Right forelimb (tissue), 1 donor: ENCODE data around the gene LRRC56.

Experiments
- DNase-seq: peaks from one replicate; pipeline ENCODE4 v3.0.0-alpha.2; 2018

LRRC56 gene

GRCh38 chr11:577611-577894 lies 40.2 kb downstream of the LRRC56 start:
- DNase-seq, result no peak

DNA sequence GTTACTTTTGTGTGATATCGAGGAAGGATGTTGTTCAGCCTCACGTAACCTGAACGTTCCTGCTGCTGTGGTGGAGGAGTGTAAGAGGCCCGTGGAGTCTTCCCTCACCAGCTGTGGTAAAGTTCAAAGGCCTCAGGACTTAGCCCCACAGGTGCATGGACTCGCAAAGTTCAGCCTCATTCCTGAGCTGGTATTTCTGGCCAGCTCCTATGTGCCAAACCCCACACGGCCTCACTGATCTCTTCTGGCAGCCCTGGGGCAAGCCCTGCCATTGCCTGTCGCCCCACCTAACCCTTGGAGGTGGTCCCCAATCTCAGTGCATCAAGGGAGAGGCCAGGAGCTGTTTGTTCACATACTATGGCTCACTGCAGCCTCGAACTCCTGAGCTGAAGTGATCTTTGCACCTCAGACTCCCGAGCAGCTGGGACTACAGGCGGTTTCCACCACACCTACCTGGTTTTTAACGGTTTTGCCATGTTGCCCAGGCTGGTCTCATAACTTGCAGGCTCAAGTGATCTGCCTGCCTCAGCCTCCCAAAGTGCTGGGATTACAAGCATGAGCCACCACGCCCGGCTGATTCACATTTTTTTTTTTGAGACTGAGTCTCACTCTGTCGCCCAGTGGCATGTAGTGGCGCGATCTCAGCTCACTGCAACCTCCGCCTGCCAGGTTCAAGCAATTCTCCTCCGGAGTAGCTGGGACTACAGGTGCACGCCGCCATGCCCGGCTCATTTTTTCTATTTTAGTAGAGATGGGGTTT lies 41.1 kb downstream of the LRRC56 start:
- no peak for DNase-seq

GRCh38 chr11:579830-580601 lies 42.7 kb downstream of the LRRC56 start:
- DNase-seq, result no peak

GRCh38 chr11:581342-581741 lies 44.0 kb downstream of the LRRC56 start:
- no peak for DNase-seq

DNA sequence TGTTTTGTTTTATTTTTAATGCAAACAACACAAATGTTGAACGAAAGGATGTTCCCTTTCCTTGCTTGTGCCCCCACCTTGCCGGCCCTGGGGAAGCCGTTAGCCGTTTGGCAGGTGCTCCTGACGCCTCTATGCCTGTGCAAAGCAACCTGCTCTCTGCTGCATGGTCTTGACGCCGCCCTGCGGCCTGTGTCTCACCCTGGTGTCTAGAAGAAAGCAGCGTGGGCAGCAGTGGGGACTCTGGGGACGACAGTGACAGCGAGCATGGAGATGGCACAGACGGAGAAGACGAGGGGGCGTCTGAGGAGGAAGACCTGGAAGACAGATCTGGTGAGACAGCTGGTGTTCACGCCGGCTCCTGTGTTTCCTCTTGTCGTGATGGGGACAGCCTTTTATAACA lies 44.4 kb downstream of the LRRC56 start:
- no peak for DNase-seq

DNA sequence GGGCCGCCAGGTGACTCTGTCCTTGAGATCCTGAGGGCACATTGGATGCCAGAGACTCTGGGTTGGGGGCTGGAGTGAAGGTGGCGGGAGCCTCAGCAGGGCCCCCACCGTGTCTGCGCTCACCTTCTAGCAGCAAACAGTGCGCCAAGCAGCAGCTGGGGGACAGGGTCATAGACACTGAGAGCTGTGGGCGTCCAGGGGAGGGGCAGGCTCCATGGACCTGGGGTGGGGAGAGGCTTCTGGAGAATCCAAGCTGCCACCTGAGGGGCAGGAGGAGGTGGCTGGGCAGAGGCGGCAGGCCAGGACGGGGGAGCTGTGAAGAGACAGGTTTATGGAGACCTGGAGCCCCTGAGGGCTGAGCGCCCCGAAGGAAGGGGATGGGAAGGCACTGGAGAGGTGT lies 47.0 kb downstream of the LRRC56 start:
- DNase-seq, result no peak

- DNase-seq, result no peak
Measured at GRCh38 chr11:586376-587316, 49.3 kb downstream of the LRRC56 start.

- DNase-seq, result no peak
Measured at GRCh38 chr11:587546-587945, 50.2 kb downstream of the LRRC56 start.

DNA sequence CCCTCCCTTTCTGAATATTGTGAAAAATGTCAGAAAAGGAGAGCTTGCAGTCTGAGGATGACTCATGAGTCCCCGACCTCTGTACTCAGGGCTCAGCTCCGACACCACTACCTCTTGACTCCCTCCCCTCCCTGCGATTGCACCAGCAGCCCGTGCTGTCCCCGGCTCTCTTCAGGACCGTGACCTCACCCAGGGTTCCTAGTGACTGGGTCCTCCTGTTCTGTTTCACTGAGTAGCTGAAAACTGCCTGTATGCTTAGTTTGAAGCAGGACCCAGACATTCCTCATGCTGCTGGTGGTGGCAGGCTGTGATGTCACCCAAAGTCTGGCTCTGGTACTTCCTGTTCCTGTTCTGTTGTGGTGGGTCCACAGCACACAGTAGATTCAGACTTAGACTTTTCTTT lies 50.7 kb downstream of the LRRC56 start:
- DNase-seq, result no peak

DNA sequence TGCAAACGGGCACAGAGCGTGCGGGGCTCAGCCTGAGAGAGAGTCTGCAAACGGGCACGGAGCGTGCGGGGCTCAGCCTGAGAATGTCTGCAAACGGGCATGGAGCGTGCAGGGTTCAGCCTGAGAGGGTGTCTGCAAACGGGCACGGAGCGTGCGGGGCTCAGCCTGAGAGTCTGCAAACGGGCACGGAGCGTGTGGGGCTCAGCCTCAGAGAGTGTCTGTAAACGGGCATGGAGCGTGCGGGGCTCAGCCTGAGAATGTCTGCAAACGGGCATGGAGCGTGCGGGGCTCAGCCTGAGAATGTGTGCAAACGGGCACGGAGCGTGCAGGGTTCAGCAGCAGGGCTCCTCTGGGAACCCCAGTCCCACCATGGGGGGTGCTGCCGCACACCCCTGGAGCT lies 52.5 kb downstream of the LRRC56 start:
- DNase-seq, result no peak

- DNase-seq, result no peak
Measured at GRCh38 chr11:590997-591396, 53.7 kb downstream of the LRRC56 start.

- DNase-seq, result no peak
Measured at GRCh38 chr11:592501-592900, 55.2 kb downstream of the LRRC56 start.

DNA sequence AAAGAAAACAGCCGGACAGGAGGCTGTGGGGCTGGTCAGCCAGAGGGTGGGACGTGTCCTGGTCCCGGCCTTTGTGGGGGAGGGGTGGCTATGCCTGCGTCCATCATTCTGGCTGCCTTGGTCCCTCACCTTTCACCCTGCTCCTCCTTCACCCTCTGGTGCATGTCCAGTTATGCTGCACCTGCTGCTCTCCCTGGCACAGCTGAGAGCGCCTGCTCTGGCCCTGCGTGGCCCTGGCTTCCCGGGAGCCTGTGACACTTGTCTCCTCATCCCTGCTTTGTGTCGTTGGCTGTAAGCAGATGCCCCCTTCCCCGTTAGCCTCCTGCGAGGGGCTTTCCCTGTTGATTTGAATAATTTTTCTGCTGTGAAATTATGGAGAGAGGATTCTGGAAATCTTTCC lies 55.6 kb downstream of the LRRC56 start:
- DNase-seq, result no peak

- no peak for DNase-seq
Measured at GRCh38 chr11:593347-593746, 56.0 kb downstream of the LRRC56 start.

GRCh38 chr11:595400-595799 lies 58.1 kb downstream of the LRRC56 start:
- DNase-seq, result no peak

DNA sequence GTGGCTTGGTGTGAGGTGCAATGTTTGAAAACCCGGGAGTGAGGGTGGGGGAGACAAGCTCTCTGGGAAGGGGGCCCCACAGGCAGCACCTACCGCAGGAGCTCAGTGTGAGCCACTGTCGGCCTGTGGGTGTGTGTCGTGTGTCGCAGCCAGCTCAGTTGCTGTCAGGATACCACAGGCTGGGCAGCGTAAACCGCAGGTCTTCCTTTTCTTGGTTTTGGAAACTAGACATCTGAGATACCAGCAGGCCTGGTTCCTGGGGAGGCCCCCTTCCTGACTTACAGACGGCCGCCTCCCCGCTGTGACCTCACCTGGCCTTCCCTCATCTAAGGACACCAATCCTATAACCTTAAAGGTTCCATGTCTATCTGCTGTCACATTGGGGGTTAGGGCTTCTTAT lies 59.0 kb downstream of the LRRC56 start:
- DNase-seq, result no peak

- no peak for DNase-seq
Measured at GRCh38 chr11:597166-597725, 59.9 kb downstream of the LRRC56 start.

- DNase-seq, result no peak
Measured at GRCh38 chr11:598005-598680, 60.8 kb downstream of the LRRC56 start.

GRCh38 chr11:601573-602245 lies 64.4 kb downstream of the LRRC56 start:
- no peak for DNase-seq

DNA sequence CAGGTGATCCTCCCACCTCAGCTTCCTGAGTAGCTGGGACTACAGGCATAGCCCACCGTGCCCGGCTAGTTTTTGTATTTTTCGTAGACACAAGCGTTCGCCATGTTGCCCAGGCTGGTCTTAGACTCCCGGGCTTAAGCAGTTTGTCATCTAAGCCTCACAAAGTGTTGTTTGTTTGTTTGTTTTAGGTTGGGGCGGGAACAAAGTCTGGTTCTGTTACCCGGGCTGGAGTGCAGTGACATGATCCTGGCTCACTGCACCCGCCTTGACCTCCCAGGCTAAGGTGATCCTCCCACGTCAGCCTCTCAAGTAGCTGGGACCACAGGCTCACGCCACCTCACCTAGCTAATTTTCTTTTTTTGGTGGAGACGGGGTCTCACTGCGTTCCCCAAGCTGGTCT lies 65.8 kb downstream of the LRRC56 start:
- DNase-seq, result no peak
